CD4-positive, alpha-beta T cell treated with Interleukin-17A for 1 hour (primary cell): ENCODE results near the gene MDN1.
"Not testable (repeated sequence)": the region's sequence is repeated elsewhere in the genome, so short reads cannot be mapped to it uniquely, and the experiment has no call there.

Source experiments
- DNase-seq: peaks from one replicate; pipeline ENCODE4 v3.0.0-alpha.2; 2020

The MDN1 gene

DNA sequence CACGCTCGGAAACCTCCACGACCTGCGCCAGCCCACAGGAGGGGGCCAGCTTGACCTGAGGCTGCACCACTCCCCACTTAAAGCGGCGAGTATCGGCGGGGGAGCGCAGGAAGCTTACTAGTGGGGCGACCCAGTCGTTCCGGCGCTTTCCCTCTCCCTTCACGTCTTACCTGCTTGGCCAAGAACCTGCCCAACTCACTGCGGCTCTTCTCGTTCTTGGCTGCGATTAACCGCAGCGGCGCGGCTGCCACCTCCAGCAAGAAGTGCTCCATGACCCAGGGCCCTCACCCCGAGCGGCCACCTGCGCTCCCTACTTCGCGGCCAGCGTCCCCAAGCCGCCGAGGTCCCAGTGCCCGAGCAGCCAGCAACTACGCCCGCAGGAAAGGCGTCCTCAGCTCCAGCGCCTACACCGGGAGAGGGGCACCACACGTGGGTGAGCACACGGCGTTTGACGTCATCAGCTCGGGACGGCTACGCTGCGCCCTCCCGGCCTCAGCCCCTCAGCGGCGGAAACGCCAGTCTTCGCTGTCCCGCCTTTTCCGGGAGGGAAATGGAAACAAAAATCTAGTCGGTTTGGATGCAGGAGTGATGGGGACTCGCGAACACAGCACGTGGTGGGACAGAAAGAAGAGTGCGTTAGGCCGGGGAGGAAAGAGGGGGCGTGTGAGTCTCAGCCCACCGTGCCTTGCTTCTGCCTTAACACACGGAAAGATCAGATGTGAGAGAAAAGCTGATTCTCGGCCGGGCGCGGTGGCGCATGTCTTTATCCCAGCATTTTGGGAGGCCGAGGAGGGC, at the start of gene MDN1:
MDN1 (minus strand) TSS at position 459 of the 795 bp plus-strand sequence; CDS start at position 272, 187 bp downstream.
- DNase-seq: peak; percentile 89

GRCh38 chr6:89866024-89866678, 46.6 kb upstream of the MDN1 start:
- no peak for DNase-seq

GRCh38 chr6:89862698-89863097, 43.1 kb upstream of the MDN1 start:
- no peak for DNase-seq

DNA sequence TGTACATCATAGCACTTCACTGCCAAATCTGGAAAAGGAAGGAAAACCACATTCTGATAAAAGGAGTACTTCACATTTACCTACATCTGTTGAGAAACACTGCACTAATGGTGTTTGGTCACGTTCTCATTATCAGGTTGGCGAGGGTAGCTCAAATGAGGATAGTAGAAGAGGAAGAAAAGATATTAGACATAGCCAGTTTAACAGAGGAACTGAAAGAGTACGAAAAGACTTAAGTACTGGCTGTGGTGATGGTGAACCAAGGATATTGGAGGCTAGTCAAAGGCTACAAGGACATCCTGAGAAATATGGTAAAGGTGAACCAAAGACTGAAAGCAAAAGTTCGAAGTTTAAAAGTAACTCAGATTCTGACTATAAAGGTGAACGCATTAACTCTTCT, 42.7 kb upstream of the MDN1 start:
- DNase-seq: no peak

- no peak for DNase-seq
Measured at GRCh38 chr6:89859744-89860143, 40.1 kb upstream of the MDN1 start.

- no peak for DNase-seq
Measured at GRCh38 chr6:89858041-89858440, 38.4 kb upstream of the MDN1 start.

GRCh38 chr6:89853068-89853467, 33.5 kb upstream of the MDN1 start:
- DNase-seq: no peak

DNA sequence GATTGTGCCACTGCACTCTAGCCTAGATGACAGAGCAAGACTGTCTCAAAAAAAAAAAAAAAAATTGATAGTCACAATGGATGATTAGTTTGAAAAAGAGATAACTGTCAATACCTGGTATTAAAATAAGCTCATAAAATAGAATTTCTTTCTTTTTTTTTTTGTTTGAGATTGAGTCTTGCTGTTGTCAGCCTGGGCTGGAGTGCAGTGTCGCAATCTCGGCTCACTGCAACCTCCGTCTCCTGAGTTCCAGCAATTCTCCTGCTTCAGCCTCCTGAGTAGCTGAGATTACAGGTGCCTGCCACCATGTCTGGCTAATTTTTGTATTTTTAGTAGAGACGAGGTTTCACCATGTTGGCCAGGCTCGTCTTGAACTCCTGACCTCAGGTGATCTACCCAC, 27.9 kb upstream of the MDN1 start:
- DNase-seq: not testable (repeated sequence)

- DNase-seq: no peak
Measured at GRCh38 chr6:89843070-89843469, 23.5 kb upstream of the MDN1 start.

DNA sequence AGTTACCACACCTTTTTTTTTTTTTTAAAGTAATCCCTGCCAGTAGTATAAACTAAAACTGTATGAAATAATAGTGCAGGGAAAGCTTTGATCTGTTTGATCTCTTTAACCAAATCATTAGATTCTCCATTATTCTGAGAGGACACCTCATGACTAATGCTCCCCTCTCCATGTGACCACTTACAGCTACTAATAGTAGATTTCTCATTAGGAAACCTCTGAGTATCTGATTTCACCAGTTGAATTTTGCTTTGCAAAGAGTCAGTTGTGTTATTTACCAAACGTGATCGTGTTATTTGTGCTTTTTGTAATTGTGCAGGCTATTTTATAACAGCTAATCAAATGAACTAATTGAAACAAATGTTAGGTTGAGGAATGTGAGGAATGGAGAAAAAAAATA, 22.6 kb upstream of the MDN1 start:
- no peak for DNase-seq

DNA sequence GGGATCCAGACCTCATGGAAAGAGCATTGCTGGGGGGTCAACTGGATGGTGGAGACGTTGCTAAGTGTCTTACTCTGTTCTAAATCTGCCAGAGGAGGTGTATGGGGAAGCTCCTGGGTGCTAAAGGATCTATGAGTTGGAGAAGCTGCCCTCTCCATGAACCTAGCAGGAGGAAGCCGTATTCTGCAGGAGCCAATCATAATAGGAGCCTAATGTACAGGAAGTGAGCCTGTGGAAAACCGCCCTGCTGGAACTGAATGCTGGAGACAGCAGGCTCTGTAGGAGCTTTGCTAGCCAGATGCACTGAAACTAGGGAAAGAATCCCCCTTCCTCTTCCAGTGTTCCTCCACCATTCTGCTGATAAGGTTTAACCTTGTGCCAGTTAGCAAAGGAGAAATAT, 20.9 kb upstream of the MDN1 start:
- no peak for DNase-seq

DNA sequence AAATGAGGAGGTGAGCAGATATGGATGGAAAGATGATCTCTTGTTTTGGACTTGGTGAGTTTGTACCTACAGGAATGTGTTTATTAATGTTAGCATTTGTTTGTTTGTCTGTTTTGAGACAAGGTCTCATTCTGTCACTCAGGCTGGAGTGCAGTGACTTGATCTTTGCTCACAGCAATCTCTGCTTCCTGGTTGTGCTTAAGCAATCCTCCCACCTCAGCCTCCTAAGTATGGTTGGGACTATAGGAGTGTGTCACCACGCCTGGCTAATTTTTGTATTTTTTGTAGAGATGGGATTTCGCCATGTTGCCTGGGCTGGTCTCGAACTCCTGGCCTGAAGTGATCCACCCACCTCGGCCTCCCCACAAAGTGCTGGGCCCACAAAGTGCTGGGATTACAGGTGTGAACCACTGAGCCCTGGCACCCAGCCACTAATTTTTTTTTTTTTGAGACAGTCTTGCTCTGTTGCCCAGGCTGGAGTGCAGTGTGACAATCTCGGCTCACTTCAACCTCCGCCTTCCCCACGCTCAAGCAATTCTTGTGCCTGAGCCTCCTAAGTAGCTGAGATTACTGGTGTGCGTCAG, 17.1 kb upstream of the MDN1 start:
- DNase-seq: no peak

DNA sequence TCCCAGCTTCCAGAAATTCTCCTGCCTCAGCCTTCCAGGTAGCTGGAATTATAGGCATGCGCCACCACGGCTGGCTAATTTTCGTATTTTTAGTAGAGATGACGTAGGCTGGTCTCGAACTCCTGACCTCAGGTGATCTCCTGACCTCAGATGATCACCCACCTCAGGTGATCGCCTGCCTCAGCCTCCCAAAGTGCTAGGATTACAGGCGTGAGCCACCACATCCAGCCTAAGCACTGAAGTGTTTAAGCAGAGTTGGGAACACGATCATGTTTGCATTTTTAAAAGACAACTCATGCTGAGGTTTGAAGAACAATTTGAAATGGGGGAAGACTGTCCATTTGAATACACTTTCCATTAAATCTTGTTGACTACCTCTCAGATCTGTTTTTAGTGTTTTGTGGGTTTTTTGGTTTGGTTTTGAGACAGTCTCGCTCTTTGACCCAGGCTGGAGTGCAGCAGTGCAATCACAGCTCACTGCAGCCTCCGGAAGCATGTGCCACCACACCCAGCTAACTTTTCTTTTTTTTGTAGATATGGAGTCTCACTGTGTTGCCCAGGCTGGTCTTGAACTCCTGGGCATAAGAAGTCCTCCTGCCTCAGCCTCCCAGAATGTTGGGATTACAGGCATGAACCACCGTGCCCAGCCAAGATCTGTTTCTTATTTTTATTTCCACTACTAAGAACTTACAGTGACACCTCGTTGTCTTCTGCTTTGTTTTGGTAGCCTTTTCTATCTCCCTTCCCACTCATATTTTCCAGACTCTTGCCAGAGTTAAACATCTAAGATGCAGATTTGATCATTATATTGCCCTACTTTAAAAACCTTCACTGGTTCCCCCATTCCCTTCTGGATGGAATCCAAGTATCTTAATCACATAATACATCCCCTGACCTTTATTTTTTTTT, 15.5 kb upstream of the MDN1 start:
- peak; percentile 70 for DNase-seq

- DNase-seq: no peak
Measured at GRCh38 chr6:89830170-89830809, 10.7 kb upstream of the MDN1 start.

- peak; percentile 98 for DNase-seq
Measured at GRCh38 chr6:89829472-89830169, 10.0 kb upstream of the MDN1 start, which contains the start of gene CASP8AP2. TSS of gene CASP8AP2 (plus strand) at chr6:89829880.

GRCh38 chr6:89828988-89829471, 9.4 kb upstream of the MDN1 start:
- DNase-seq: no peak

DNA sequence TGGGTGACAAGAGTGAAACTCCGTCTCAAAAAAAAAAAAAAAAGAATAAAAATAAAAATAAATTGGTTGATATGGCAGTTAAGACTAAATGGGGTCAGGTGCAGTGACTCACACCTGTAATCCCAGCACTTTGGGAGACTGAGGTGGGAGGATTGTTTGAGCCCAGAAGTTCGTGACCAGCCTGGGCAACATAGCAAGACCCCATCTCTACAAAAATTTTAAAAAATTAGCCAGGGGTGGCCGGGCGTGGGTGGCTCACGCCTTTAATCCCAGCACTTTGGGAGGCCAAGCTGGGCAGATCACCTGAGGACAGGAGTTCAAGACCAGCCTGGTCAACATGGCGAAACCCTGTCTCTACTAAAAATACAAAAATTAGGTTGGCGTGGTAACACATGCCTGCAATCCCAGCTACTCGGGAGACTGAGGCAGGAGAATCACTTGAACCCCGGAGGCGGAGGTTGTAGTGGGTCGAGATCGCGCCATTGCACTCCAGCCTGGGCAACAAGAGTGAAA, 8.9 kb upstream of the MDN1 start:
- not testable (repeated sequence) for DNase-seq

- no peak for DNase-seq
Measured at GRCh38 chr6:89826029-89826528, 6.5 kb upstream of the MDN1 start.

- peak; percentile 28 for DNase-seq
Measured at GRCh38 chr6:89818977-89819335, 638 bp downstream of the MDN1 start.

- DNase-seq: no peak
Measured at GRCh38 chr6:89817481-89817880, 2.1 kb downstream of the MDN1 start.

GRCh38 chr6:89813422-89813821, 6.2 kb downstream of the MDN1 start:
- DNase-seq: not testable (repeated sequence)
